ENCODE data around the gene AP2A2.

The AP2A2 gene

DNA sequence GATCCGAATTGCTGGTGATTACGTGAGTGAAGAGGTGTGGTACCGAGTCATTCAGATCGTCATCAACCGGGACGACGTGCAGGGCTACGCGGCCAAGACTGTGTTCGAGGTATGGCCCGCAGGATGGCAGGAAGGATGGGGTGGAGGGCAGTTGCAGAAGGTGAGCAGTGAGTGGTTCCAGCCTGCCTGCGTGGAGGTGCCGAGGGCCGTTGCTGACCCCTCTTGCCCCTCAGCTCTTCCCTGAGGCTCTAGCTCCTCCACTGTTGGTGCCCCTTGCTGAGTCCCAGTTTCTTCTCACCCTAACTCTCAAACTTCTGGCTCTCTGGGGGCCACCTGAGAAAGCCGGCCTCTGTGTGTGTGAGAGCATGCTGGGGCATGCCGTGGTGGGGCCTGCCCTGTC lies 66.9 kb downstream of the AP2A2 start:
- in situ Hi-C loops (cut with HindIII; ENCODE audit: low sequenced_read_pairs): no loop called here

DNA sequence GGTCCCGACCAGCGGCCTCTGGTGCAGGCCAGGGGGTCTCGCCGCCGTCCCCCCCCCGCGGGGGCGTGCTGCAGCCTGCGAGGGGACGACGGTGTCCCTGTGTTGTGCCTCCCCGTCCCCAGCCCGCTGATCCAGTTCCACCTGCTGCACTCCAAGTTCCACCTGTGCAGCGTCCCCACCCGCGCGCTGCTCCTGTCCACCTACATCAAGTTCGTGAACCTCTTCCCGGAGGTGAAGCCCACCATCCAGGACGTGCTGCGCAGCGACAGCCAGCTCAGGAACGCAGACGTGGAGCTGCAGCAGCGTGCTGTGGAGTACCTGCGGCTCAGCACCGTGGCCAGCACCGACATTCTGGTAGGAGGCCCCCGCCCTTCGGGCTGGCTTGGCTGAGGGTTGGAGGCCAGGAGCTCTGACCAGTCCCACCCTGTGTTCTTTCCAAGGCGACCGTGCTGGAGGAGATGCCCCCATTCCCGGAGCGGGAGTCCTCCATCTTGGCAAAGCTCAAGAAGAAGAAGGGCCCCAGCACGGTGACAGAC lies 68.0 kb downstream of the AP2A2 start:
- in situ Hi-C loops (cut with HindIII; ENCODE audit: low sequenced_read_pairs): no loop called here

DNA sequence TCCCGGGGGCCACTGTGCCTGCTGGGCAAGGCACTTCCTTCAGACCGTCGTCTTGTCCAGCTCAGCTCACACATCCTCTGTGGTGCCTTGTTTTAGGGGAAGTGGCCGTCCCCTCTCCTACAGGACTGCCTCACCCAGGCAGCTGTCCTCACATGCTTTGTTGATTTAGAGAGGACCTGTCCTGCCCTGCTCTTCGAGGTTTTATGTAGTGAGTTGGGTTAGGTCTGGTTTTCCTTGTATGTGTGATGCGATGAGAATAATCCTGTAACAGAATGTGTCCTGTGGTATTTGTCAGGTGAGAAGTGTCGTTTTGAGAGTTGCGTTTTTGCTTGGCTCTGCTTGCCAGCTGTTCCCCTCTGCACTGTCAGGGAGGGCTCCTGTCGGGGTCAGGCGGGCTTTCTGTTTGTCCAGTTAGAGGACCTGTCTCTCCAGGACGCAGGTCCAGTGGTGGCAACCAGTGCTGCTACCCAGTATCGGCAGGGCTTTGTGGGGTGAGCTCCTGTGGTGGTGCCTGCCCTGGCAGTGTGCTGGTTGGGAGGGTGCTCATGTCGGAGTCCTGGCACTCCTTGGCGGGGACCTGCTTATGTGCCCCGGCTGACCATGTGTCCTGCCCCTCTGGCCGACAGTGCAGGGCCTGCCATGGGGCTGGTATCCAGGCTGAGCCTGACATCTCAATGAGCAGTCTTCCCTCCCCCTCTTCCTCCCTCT lies 69.5 kb downstream of the AP2A2 start:
- in situ Hi-C loops (cut with HindIII; ENCODE audit: low sequenced_read_pairs): loop anchor here (5.0 kb wide), 2 partner anchors 57 to 88 kb away; no protein-coding TSS in a partner anchor

DNA sequence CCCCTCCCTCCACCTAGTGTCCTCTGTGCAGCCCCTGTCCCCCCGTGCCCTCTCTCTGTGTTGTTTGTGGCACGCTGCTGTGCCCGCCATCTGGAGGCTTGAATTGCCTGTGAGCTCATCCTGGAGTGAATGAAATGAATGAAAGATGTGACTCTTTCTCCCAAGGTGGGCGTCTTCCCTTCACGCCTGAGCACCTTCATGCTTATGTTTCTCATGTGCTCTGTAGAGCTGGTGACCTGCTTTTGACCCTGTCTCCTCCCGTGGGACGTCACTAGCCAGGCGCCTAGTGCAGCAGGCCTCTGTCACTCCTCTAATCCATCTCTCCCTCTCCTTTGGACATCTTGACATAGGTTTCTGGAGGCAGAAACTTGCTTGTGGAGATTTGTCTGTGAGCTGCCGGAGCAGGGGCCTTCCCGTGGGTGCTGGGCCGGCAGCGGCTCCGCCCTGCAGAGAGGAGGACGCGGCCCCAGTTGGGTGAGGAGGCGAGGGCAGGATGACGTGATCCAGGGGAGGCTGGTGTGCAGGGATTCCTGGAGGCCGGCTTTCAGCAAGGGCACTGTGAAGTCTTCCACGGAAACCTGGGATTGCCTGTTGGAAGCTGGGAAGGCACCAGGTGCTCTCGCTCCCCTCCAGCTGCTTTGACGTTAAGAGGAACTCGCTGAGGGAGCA lies 70.2 kb downstream of the AP2A2 start:
- in situ Hi-C loops (cut with HindIII; ENCODE audit: low sequenced_read_pairs): loop anchor here (5.0 kb wide), 2 partner anchors 56 to 89 kb away; no protein-coding TSS in a partner anchor

DNA sequence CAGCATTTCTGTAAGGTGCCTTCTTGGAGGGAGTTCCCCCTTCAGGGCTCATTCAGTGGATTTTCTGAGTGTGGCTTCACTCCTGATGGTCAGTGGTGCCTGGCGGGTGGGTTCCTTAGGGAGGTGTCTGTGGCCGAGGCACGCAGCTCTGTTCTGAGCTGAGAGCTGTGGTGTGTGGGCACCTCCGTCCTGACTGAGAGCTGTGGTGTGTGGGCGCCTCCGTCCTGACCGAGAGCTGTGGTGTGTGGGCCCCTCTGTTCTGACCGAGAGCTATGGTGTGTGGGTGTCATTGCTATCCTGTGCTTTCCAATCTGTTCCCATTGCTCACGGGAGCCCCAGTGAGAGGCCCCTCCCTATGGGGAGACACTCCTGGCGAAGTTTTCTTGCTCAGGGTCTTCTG lies 71.0 kb downstream of the AP2A2 start:
- in situ Hi-C loops (cut with HindIII; ENCODE audit: low sequenced_read_pairs): loop anchor here (5.0 kb wide), 2 partner anchors 56 to 89 kb away; no protein-coding TSS in a partner anchor

DNA sequence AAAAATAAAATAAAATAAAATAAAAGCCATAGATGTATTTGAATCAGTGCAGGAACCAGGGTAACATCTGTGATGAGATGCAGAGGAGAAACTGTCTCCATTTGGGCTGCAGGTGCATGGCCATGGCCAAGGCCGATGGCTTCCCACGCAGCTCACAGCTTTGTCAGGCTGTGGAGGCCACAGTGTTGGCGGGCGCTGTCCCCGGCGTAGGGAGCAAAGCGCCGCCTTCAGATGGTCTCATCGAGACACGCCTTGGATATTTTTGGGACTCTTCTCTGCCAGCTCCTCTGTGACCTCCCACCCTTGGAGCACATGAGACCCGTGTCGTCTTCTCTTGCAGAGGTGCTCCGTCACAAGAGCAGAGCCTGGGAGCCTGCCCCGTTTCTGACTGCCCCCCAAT lies 72.2 kb downstream of the AP2A2 start:
- in situ Hi-C loops (cut with HindIII; ENCODE audit: low sequenced_read_pairs): loop anchor here (5.0 kb wide), 2 partner anchors 54 to 91 kb away; no protein-coding TSS in a partner anchor

DNA sequence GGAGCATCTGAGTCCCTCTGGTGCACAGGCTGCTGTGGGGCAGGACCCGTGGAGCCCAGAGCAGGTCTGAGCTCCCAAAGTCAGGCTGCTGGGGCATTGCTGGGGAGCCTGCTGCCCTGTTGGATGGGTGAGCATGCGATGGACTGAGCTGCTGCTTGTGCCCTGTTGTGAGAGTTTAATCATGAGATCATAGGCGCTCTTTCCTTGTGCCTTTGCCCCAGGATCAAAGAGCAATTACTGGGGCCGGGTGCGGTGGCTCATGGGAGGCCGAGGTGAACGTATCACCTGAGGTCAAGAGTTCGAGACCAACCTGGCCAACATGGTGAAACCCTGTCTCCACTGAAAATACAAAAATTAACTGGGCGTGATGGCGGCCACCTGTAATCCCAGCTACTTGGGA lies 73.3 kb downstream of the AP2A2 start:
- in situ Hi-C loops (cut with HindIII; ENCODE audit: low sequenced_read_pairs): loop anchor here (5.0 kb wide), 2 partner anchors 53 to 92 kb away; no protein-coding TSS in a partner anchor

DNA sequence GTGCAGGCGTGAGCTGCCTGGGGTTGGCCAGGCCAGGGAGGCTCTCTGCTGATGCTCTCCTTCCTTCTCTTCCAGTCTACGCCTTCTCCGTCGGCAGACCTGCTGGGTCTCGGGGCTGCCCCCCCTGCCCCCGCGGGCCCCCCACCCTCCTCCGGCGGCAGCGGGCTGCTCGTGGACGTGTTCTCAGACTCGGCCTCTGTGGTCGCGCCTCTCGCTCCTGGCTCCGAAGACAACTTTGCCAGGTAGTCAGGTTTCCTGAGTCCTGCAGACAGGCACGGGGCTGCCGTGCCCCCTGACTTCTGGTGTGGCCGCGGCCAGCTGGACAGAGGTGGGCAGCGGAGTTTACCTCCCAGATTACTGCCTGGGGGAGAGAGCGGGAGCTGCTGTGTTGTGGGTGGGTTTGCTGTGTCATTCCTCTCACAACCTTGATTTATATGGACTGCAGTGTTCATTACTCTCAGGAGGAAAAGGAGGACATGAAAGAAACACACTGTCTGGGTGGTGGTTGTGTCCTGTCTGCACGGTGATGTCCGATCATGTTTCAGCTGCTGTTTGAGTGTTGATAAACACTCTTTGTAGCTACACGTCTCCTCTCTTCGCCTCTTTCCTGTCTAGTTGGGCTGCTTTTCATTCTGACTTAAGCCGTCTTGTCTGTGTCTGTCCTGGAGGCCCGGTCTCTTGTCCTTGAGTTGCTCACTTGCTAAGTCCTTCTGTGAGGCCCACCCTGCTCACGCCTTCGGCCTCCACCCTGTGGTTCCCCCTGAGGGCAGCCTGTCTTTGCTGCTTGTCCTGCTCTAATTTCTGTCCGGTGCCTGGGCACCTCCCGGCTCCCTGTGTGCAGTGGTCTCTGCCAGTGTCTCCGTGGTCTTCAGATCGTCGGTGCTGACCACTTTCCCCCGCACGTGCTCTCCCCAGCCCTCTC lies 74.9 kb downstream of the AP2A2 start:
- in situ Hi-C loops (cut with HindIII; ENCODE audit: low sequenced_read_pairs): no loop called here

DNA sequence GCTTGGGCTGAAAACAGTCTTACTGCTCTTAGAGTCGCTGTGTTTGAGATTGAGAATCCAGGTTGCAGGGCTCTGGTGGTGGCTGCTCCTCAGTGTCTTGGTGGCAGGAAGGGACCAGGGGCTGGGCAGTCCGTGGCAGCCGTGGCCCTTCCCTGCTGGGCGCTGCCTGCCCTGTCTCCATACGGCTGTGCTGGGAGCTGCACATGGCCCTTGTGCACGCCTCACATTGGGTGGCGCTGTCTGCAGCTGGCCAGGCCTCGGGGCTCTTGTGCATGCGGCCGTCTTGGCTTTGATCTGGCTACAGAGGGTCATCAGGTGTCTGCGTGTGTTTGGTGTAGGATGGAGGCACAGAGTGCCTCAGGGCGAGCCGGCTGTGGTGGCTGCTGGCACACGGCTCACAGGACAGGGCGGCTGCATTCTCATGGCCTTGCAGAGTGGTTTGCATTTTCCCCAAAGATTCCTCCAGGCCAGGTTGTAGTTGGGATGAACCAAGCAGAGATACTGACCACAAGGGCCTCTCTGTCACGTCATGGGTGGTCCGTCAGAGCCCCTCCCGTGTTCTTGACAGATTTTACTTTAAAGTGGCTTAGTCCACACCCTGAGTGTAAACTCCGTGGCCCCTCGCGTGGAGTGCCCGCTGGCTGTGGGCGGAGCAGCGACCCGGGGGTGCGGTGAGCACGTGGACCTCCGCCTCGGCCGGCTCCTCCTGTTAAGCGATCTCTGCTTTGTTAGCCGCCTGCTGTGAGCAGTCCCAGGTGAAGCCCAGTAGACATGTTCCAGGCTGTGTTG lies 76.1 kb downstream of the AP2A2 start:
- in situ Hi-C loops (cut with HindIII; ENCODE audit: low sequenced_read_pairs): no loop called here

DNA sequence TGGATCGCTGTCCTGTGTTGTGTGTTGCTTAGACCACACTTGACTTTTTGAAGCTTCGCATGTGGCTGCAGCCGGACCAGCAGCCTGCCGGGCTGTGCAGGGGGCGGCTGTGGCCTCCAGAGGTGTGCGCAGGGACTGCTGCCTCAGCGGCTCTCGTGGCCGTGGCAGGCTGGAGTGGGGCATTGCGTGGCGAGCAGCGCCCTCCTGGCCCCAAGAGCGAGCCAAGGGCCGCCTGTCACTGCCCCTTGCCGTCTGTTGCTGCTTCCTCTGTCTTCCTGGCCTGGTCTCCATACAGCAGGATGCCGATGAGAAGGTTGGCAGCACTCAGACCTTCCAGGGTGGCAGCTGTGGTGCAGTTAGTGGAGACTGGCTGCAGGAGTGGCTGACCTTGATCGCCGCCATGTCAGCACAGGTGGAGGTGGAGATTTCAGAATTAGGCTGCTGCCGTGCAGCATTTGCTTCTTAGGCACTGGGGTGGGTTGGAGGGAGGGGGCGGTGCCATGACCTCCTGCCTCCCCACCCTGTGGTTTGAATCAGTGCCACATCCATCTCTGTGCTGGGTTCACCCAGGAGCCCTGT lies 76.8 kb downstream of the AP2A2 start:
- in situ Hi-C loops (cut with HindIII; ENCODE audit: low sequenced_read_pairs): no loop called here

DNA sequence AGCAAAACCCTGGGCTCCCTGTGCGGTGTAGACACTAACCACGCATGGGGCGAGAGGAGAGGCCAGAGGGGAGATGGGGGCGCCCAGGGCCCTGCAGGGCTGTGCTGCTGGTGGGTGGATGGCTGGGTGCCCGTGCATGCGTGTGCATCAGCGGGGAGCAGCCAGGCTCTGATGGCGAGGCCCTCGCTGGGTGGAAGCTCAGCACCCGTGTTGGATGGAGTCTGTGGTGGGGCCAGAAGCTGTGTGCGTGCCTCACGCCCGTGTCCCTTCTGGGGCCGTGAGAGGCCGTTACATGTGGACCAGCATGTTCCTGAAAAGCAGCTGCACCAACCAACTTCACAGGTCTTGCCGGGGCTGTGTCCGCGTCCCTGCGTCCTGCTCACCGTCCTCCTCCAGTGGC lies 77.5 kb downstream of the AP2A2 start:
- in situ Hi-C loops (cut with HindIII; ENCODE audit: low sequenced_read_pairs): no loop called here

DNA sequence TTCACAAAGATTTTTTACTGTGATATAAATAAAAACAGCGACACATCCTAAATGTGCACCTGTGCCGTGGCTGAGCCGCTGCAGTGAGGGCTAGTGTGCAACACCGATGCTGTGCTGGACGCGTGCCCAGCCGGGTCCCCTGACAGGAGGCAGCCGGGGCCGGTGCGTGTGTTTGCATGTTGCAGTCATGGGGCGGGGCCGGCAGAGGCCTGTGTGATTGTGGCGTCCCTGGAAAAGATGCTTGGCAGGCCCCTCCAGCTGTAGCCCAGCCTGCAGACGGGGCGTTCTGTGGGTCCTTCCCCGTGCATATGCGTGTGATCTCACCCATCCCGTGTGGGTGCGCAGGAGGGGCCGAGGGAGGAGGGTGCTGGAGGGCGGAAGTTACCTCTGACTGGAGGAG lies 80.3 kb downstream of the AP2A2 start:
- in situ Hi-C loops (cut with HindIII; ENCODE audit: low sequenced_read_pairs): no loop called here

DNA sequence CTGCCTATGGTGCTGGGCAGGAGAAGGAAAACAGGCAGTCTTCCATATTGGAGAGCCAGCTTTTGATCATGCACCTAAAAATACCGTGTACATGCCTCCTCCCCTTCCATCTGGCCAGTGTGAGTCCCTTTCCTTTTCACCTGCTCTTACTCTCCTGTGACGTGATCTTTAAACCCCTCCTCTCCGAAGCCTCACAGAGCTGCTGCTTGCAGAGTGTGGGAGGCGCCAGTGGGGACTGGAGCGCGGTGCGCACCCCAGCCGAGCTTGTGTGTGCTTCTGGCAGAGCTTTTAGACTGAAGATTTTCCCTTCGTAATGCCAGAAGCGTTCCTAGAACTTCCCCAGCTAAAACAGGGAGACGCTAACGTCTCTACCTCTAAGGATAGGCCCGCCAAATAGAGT lies 81.1 kb downstream of the AP2A2 start:
- in situ Hi-C loops (cut with HindIII; ENCODE audit: low sequenced_read_pairs): no loop called here

DNA sequence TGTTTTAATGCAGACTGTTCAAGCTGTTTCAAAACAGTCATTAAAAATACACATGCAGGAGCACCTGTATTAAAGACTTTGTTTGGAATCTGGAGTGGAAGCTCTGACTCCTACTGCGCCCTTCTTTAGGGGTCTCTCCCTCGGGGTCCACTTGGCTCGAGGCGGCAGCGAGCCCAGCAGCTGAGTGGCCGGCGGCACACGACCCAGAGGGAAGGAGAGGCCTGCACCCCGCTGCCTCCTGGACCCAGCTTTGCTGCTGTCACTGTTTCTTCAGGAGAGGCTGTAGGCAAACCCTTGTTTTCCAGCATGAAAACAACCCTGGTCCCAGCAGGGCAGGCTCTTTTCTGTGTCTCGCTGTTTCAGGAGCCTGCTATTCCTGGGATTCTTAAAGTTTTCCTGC lies 81.6 kb downstream of the AP2A2 start:
- in situ Hi-C loops (cut with HindIII; ENCODE audit: low sequenced_read_pairs): no loop called here

DNA sequence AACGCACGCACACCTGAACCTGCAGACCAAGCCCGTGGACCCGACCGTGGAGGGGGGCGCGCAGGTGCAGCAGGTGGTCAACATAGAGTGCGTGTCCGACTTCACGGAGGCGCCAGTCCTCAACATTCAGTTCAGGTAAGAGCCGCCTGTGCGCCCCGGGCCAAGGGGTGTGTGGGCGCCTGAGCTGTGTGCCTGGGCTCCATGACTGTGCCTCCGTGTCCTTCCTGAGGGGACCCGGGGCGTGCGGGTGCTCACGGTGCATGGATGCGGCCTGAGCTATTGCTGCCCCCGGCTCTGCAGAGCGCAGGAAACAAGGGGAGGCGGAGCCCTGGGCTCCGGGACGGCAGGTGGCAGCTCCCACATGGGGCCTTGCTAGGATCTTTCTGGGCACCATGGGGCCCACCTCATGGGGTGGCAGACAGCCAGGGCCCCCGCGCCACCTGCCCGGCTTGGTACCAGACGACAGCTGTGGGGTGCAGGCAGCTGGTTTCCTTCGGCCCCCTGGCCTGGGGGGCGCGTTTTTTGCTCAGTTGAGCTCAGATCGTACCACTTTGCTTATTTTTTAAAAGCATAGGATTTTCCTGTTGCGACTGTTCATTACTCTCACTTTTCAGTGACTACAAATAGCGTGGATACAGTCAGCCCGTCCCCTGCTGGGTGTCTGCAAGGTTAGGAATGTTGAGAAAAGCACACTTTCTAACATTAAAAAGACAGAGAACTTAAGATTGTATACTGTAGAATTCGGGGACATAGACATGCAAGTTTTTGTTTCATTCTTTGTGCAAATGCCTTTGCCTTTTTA lies 82.5 kb downstream of the AP2A2 start:
- in situ Hi-C loops (cut with HindIII; ENCODE audit: low sequenced_read_pairs): no loop called here

DNA sequence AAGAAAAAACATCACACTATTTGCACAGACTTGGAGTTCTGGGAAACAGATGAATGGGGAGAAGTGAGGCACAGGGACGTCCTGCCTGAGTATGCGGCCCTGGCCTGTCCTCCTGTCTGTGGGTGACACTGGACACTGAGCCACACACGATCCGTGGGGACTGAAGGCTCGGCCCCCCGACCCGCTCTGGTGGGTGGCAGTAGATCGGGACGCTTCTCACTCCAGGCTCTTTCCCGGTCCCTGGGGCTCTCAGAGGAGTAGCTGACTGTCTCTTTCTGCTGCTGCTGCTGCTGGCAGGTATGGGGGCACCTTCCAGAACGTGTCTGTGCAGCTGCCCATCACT lies 83.1 kb downstream of the AP2A2 start:
- in situ Hi-C loops (cut with HindIII; ENCODE audit: low sequenced_read_pairs): no loop called here

DNA sequence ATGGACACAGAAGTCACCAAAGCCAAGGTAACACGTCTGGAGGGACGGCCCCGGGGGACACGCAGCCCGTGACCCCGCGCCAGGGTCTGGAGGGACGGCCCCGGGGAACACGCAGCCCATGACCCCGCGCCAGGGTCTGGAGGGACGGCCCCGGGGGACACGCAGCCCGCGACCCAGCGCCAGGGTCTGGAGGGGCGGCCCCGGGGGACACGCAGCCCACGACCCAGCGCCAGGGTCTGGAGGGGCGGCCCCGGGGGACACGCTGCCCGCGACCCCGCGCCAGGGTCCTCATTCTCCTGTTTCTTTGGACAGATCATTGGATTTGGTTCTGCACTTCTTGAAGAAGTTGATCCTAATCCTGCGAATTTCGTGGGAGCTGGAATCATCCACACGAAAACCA lies 83.7 kb downstream of the AP2A2 start:
- in situ Hi-C loops (cut with HindIII; ENCODE audit: low sequenced_read_pairs): no loop called here

DNA sequence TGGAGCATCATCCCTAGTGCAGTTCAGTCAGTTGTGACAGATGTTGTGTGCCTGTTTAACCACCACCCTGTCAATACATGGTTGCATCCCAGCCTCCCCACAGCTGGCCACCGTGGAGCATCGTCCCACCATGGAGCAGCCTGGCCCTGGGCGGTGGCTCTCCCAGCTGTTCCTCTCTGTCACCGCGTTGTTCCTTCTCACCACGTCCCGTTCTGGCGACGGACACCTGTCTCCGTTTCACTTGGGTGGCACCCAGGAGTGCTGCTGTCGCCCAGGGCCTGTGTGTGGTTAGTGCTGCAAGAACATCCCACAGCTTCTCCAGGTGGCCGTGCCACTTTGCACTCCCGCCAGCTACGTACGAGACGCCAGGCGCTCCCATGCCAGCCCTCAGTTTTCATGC lies 84.3 kb downstream of the AP2A2 start:
- in situ Hi-C loops (cut with HindIII; ENCODE audit: low sequenced_read_pairs): no loop called here
